Stimulated activated CD8-positive, alpha-beta memory T cell treated with anti-CD3 and anti-CD28 coated beads, Interleukin-12 subunit alpha, Interleukin-12 subunit beta, amount 100 ng/mL, for 4 hours (primary cell): Measurements from ENCODE around the gene CCND3.

Source experiments
- DNase-seq: peaks from one replicate; pipeline ENCODE4 v3.0.0-alpha.2; 2020; ENCODE audit warnings: low read depth

Gene CCND3

GRCh38 chr6:41941280-41942066 lies at the start of gene CCND3:
Gene CCND3, minus strand, starts transcription at chr6:41941808. Its CDS starts 159 bp downstream, at chr6:41941649.
- DNase-seq, result peak; percentile 76

DNA sequence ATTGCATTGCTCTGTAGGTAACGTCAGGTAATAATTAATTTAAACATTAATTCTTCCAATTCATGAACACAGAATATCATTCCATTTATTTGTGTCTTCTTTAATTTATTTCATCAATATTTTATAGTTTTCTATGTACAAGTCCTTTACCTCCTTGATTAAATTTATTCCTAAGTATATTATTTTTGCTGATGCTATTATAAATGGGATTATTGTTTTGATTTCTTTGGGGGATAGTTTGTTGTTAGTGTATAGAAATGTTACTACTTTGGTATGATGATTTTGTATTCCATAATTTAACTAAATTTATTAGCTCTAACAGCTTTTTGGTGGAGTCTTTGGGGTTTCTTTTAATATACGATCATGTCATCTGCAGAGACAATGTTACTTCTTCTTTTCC lies 44.7 kb upstream of the CCND3 start:
- DNase-seq, result no peak

DNA sequence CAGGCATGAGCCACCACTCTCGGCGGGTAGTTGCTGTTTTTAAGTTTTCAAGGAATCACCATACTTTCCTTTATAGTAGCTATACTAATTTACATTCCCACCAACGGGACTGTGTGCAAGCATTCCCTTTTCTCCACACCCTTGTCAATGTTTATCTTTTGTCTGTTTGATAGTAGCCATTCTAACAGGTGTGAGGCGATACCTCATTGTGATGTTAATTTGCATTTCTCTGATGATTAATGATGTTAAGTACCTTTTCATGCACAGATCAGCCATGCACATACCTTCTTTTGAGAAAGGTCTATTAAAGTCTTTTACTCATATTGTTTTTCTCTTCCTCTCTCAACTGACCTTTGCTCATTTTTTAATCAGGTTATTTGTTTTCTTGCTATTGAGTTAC lies 43.0 kb upstream of the CCND3 start:
- DNase-seq, result no peak

GRCh38 chr6:41976794-41977484 lies 35.3 kb upstream of the CCND3 start:
- DNase-seq, result no peak

DNA sequence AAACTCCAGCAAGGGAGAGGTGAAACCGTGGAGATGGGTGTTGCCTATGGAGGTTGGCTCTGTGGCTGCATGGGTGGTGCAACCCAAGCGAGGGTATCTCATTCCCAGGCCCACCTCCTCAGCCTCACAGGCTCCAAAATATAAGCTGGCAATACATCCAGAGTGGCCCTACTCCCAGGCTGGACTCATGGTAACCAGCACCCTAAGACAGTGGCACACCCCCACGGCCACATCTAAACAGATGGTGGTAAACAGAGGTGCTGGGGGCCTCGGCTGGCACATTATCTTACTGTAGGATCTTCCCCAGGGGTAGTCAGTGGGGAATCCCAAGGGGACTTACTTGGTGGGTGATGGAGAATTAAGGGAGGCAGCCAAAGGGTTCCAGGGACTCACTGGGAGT lies 33.7 kb upstream of the CCND3 start:
- DNase-seq, result no peak

DNA sequence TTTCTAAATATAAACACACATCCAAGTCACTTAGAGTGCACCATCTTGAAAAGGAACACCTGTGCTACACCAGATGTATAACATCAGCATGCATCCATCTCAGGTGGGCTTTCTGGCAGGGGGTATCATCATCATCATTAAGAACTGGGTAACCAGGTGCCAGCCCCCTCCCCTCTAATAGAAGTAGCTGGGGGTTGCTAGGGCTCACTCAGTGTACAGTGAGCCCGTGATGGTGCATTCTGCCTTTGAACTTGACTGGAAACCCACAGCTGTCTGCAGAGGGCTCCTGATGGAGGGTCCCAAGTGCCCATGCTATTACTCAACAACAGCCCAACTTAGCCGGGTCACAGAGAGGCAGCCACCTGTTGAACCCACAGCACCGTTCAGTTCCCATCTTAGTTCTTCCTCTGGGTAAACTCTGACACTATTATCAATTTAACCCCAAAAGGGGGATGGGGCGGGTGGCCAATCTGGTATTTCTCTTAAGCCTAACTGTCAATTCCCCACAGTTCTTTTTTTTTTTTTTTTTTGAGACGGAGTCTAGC lies 32.7 kb upstream of the CCND3 start:
- no peak for DNase-seq

DNA sequence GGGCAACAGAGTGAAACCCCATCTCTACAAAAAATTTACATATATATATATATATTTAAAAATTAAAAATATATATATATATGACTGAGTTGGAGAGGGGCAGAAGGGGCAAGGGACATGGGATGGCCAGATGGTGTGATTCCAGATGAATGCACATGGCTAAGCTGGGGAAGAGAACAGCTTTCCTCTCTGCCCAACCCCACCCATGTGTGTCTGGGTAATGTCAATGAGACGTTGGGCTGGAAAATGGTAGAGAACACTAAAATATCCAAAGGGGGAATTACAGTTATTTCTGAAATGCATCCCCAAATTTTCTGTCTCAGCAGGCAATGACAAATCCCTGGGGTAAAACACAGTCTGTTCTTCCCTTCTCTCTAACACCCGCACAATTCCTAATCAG lies 31.2 kb upstream of the CCND3 start:
- DNase-seq, result no peak

DNA sequence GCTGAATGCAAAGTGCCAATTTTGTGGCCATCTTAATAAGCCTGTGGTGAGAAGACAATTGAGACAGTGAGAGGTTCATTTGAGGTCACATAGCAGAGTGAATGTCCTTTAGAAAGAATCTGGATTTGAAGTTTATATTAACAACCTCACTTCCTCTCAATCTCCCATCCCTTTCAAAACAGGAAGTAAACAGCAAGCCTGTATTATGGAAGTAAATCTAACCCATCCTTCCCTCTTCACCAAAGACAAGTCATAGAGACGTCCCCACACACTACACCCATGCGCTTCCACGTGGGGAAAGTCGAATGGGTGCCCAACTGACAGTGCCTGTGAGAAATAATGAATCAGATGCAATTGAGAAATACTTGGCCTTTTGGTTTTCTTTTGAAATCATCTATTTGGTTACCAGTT lies 28.8 kb upstream of the CCND3 start:
- peak; percentile 21 for DNase-seq

GRCh38 chr6:41967312-41968287 lies 26.0 kb upstream of the CCND3 start:
- no peak for DNase-seq

- DNase-seq, result no peak
Observed at GRCh38 chr6:41966961-41967311, 25.3 kb upstream of the CCND3 start.

DNA sequence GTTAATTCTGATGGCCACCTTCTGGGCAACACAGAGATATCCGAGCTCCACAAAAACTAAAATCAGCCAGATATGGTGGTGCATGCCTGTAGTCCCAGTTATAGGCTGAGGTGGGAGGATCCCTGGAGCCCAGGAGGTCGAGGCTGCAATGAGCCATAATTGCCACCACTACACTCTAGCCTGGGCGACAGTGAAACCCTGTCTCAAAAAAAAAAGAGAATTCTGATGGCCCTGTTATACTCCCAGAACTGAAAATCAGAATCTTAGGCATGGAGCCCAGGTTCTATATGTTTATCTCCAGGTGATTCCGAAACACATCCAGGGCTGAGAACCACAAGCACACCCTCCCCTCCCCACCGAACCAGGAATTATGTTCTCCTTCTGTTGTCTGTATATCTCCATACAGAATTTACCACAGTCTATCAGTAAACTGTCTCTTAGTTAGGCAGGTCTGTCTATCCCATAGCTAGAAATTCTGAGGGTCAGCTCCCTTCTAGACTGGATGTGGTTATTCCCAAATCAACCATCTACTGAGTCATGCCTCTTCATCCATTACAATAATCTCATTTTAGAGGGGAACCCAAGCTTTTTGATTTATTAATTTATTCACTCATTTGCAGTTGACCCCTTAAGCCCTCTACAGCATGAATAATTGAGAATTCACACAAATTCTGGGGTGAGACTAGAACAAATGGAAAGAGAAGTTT lies 24.8 kb upstream of the CCND3 start:
- DNase-seq, result no peak

GRCh38 chr6:41965429-41966213 lies 24.0 kb upstream of the CCND3 start:
- no peak for DNase-seq

GRCh38 chr6:41964201-41964887 lies 22.7 kb upstream of the CCND3 start:
- DNase-seq, result no peak

DNA sequence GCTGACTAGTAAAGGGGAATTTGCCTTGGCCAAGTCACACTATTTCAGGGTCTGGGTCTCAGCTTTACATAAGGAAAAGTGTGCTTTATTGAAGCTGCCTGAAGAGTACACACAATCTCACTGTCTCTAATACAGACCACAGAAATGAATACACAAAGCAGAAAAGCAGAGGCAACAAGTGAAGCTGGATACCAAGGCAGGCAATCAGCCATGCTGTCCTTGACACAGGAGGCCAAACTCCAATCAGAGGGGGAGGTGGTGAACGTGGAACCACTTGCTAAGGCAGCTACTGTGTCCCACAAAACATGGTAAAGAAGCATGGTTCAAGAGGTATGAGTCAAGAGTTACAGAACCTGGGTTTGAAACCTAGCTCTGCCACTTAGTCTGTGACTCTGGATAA lies 21.8 kb upstream of the CCND3 start:
- no peak for DNase-seq

GRCh38 chr6:41960028-41960427 lies 18.4 kb upstream of the CCND3 start:
- DNase-seq, result no peak

DNA sequence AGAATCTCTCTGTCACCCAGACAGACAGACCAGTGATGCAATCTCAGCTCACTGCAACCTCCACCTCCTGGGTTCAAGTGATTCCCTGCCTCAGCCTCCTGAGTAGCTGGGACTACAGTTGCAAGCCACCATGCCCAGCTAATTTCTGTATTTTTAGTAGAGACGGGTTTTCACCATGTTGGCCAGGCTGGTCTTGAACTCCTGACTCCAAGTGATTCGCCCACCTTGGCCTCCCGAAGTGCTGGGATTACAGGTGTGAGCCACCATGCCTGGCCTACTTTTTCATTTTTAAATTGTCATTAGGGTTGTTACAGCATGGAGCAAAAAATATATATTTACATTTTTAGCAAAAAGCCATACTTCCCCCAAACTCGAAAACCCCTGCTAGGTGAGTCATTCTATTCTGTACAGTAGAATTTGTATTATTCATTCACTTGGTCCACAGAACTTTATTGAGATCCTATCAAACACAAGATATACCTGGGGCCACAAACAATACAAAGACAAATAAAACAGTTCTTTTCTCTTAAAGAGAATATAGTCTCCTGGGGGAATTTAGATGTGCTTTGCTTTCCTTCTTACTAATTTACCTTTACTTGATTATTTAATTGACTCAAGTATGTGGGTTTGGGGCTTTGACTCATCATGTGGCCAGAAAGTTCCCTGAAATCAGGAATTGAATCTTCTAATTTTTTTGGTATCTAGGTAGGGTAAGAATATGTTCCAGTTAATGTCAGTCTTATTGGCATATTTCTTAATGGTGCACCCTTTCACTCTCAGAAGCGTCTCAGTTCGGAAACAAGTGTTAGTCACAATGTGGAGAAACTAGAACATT lies 16.6 kb upstream of the CCND3 start:
- DNase-seq, result no peak

DNA sequence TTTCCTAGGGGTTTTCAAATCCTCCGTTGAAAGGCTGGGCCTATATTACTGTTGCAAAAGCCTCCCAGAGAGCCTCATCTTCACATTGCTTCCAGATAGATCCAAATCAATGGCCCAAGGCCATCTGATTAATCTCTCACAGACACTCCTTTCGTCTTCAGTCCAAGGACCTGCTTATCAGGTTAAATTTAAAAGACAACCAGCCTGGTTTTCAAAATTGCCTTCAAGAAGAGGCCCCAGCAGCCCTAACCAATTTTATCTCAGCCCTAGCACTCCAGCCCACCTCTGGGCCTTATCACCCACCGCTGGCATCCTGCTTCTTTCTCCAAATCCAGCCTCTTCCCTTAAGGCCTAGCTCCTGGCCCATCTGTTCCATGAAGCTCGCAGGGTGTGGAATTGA lies 15.5 kb upstream of the CCND3 start:
- no peak for DNase-seq

DNA sequence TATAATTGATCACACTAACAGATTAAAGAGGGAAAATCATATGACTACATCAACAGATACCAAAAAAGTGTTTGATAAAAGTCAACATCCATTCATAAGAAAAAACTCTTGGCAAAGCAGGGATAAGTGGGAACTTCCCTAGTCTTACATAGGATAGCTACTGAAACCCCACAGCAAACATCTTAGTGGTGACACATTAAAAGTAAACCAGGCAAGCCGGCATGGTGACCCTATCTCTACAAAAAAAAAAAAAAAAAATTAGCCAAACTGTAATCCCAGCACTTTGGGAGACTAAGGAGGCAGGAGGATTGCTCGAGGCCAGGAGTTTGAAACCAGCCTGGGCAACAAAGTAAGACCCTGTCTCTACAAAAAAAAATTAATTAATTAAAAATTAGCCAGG lies 13.8 kb upstream of the CCND3 start:
- DNase-seq, result no peak

DNA sequence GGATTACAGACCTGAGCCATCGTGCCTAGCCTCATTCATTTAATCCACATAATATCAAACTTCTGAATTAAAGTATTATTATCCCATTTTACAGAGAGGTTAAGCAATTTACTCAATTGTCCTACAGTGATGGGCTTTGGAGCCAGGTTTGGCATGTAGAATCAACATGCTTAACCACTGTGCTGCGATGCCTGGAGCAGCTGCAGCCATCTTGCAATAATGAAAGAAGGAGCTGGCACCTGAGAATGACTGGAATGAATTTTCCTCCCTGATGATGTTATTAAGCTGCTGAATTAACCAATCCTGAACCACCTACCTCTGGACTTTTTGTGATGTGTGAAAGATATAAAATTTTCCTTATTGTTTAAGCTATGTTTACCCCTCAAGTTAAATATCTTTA lies 13.1 kb upstream of the CCND3 start:
- DNase-seq, result no peak
